GM18499 (cell line): Measurements from ENCODE around the gene GGTLC1.

Experiments
- ATAC-seq: cut with Tn5 transposase; IDR thresholded peaks from one replicate; pipeline ENCODE4 v1.9.1; 2021; ENCODE audit warnings: moderate number of reproducible peaks; ENCODE audit not compliant: insufficient read depth, unreplicated experiment

Gene GGTLC1

DNA sequence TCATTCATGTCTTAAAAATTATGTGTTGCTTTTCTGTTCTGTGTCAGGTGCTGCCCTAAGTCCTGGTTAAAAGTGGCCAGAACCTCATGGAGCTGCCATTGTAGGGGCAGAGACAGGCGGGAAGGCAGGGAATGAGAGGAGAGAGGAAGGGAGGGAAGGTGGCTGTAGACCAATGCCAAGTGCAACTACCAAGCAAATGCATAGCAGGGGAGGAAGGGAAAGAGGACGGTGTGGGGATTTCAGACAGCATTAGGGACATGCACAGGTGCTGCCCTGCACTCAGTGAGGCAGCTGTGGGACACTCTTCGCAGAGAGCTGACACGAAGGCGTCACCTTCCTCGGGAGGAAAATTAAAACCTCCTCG, 21.0 kb downstream of the GGTLC1 start:
- ATAC-seq, result no peak

DNA sequence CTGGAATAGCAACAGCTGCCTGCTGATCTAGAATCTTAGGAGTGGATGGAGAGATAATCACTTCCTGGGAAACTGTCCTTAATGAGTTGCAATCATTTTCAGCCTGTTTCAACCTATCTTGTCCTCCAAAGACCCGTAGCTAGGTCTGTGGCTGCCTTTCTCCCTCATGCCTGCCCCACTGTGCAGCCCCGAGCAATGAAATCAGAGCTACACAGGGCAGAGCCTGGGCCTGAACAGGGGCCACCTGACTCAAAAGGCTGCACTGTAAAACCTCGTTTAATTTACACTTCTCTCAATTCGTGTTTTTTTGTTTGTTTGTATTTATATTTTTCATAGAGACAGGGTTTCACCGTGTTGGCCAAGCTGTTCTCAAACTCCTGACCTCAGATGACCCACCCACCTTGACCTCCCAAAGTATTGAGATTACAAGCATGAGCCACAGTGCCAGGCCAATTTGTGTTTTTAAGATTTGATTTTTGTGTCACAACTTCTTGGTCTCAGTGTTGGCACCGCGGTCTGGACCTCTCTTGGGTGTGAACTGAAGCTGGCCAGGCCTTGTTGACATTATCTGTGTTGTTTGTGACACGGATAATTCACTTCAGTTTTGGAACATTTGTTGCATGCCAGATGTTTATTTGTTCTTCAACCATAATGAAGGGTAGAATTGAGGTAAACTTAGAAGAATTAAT, 21.5 kb downstream of the GGTLC1 start:
- no peak for ATAC-seq

DNA sequence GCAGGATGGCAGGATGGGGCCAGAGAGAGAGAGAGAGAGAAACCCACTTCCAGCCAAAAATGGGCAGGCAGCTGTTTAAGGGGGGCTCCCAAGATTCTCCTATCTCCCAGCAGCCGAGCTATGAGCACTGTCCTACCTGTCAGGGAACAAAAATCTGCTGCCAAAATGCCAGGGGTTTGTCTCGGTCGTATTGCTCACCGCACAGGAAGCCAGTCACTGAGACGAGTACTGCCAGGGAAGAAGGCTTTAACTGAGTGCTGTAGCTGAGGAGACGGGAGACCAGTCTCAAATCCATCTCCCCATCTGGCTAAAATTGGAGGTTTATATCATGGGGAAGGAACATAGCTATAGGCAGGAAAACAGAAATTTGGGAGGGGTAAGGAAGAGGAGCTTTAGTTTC, 22.3 kb downstream of the GGTLC1 start:
- no peak for ATAC-seq

DNA sequence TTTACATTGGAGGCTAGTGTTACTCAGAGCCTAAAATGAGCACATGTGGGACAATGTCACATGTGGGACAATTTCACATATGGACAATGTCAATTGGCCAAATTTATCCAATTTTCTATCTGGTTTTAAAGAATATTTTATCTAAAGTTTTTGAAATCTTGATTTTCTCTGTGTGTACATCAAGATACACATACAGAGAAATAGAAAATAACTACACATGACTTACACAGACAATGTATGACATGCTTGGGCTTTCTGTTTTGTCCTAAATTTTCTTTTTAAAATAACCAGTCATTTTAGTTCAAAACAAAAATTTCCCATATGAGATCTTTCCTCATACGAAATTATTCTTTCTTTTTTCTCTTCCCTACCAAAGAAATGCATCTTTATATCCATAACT, 24.6 kb downstream of the GGTLC1 start:
- ATAC-seq, result no peak

DNA sequence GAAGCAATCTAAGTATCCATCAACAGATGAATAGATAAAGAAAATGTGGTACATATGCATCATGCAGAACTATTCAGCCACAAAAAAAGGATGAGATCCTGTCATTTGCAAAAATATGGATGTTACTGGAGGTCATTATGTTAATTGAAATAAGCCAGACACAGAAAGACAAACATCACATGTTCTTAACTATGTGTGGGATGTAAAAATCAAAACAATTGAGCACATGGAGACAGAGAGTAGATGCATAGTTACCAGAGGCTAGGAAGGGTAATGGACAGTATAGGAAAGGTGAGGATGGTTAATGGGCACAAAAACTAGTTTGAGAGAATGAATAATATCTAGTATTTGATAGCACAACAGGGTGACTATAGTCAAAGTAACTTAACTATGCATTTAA, 26.3 kb downstream of the GGTLC1 start:
- no peak for ATAC-seq

DNA sequence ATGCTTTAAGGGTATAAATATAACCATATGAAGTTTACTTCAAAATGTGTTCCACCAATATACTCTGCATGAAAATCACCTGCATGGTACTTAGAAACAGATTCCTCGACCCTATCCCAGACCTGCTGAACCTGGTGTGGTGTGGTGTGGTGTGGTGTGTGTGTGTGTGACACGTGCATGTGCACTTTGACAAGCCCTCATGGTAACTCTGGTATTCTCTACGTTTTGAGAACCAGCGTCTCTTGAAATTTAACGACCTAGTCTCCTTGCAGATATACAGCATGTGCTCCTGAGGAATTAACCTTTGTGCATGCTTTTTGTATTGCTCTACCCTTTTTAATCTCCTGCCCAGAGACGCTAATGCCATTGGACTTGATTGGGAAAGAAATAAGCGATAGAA, 29.5 kb downstream of the GGTLC1 start:
- no peak for ATAC-seq

DNA sequence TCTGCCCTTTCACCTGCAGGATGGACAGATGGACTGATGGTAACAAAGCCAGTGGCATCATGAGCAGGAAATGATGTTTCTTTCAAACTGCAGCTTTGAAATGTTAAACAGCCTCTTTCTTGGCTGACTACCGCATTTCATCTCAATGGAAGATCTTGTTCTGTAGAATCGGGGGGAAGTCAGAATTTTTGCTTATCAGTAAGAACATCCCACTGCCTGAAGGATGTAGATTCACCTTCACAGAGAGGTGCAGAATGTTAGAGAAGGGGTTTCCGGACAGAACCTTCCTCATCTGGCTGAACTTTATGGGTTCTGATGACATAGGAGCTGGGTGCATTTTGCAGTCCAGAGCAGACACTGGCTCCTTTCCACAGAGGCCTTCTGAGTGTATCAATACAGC, 32.7 kb downstream of the GGTLC1 start:
- no peak for ATAC-seq

DNA sequence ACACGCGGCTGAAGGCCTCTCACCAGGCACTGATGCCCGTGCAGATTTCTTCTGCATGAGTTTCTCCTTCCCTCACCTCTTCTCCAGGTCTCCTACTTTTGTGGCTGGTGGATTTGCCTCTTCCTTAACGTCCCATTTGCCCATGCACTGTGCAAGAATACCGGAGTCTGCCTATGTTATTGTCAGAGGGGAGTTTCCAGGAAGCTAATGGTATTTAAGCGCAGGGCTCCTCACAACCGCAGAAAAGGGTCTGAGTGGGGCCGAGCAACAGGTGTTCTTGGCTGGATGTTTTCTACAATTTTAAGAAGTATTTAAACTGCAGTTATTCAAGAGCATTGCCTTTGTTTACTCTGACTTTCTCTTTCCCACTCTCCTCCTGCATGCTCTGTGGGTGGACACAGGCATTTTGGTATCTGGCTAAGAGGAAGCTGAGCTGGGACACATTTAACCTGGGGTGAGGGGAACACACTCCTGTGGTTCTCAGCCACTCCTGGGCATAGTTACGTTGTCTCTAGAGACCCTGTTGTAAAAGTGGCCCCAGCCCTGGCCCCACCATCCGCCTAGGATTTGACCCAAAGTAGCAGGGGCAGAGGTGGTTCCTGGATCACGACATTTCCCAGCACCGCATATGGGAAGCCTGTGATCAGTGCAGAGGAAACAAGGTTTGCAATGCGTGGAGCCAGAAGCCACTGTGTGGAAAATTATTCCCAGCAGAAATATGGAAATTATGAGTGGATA, 34.4 kb downstream of the GGTLC1 start:
- ATAC-seq, result no peak

DNA sequence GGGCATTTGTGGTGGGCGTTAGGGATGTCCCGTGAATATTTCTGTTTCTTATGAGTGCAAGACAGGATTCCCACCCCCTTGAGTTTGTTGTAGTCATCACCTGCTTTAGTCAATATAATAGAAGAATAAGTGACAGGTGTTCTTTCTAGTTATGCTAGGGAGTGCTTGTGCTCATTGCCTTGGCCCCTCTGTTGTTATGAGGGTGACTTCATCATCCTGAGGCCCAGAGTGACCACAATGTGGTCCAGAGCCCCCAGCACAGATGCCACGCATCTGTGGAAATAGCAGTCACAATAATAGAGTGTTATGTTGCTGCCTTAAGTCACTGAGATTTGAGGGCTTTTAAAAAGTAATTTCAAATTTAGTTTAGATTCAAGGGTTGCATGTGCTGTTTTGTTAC, 42.4 kb downstream of the GGTLC1 start:
- no peak for ATAC-seq

DNA sequence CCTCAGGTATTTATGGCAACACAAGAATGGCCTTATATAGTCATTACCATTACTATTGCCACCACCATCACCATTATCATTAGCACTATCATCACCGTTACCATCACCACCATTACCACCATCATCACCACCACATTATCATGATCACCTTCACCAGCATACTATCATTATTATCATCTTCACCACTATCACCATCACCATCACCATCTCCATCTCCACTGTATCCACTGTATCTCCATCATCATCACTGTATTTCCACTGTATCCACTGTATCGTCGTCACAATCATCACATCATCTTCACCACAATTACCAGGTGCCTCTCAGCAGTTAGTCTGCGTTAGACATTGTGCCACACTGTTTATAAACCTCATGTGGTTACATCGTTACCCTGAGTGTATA, 45.3 kb downstream of the GGTLC1 start:
- ATAC-seq, result no peak

DNA sequence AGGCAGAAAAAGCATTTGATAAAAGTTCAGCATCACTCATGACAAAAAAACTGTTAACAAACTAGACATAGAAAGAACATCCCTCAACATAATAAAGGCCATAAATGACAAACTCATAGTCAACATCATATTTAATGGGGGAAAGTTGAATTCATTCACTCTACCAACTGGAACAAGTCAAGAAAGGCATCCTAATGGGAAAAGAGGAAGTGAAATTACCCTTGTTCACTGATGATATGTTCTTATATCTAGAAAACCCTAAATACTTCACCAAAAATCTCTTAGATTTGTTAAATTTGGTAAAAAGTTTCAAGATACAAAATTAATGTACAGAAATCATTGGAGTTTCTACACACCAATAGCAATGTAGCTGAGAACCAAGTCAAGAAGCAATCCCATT, 48.9 kb downstream of the GGTLC1 start:
- ATAC-seq, result no peak

DNA sequence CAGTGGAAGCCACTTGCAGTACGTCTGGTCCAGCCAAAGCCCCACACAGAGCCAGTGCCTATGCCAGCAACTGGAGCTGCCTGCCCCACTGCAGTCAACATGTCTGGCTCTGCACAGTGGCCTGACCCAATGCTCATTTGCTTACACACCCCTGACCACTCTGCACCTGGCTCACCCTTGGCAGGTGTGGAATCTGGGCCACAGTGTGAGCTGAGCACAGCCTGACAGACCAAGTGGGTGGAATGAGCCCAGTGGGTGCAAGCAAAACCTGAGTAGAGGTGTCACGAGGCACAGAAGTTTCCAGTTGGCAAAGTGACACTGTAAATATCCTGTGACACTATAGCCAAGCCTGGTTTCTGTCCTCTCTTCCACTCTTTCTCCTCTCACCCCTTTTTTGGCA, 49.5 kb downstream of the GGTLC1 start:
- no peak for ATAC-seq

DNA sequence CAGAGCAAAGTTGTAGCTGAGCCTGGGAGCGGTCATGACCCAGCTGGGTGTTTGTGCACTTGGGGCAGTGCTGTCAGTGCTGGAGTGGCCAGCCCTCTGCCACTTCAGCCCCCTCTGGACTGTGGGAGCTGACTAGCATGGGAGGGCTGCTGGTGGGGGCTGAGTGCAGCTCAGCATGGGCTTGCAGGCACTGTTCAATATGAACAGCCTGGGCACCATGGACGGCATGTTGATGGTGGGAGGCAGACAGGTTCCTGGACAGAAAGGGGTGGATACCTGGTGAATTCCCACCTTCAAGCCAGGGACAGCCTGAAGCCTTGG, 50.5 kb downstream of the GGTLC1 start:
- no peak for ATAC-seq

DNA sequence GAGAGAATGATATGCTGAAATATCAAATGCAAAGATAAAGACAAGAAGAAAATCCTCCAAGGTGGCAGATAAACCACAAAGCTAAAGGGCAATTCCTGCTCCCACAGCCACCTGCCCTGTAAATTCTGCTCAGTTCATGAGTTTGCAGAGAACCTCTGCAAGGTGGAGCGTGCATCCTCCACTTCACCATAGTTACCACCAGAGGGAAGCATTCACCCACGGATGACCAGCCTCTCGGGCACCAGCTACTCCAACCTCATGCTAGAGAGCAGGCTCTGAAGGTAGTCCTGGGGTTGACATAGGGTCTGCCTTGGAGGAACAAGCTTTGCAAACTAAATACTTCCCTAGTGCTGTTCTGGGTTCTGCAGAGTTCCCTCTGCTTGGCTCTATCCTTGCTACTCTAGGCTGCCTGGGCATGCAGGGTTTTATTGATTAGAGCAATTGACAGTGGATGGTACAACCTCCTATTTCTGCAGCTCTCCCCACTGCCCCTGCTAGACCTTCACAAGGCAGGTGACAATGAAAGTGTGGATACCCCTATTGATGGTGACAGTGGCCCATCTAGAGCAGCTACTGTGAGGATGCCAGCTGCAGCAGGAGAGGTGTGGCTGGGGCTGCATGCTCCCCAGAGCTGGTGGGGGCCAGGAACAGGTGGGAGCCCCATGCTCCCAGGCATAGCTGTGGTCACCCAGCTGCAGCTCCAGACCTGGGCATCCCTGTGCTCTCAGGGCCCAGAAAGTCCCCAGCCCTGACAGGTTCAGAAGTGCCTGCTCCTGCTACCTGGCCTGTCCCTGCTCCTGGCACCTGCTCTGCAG, 51.1 kb downstream of the GGTLC1 start:
- no peak for ATAC-seq
